ENCODE results near the gene SLC8A1. TPM values are rescaled to one million over a fixed set of nuclear protein-coding genes. Genes with fewer than 3 reads are reported as not detected.

SLC8A1 gene
- total RNA-seq, 1 donor from 2014 or later, result 53.8 TPM

- intact Hi-C loops (cut with DNase I), result no loop called here
- TF ChIP-seq CTCF (IDR thresholded peaks at IDR 0.05), result no peak
- Histone ChIP-seq H3K4me3 (no peak overlapping the region), H3K4me1 (peaks cover 4% of the 10 kb centered on the region), H3K27ac (peak overlapping the region; percentile 9), H3K27me3 (no peaks in the 10 kb centered on the region), H3K36me3 (no peaks in the 10 kb centered on the region), H3K9me3 (no peaks in the 10 kb centered on the region)
- ATAC-seq (no peak), DNase-seq (no peak)
These were observed 324.7 kb downstream of the SLC8A1 start for GRCh38 chr2:40127146-40127545.

GRCh38 chr2:40126006-40126405 is 325.9 kb downstream of the SLC8A1 start:
- TF ChIP-seq CTCF (IDR thresholded peaks at IDR 0.05), result no peak
- intact Hi-C loops (cut with DNase I), result no loop called here
- no peaks in the 10 kb centered on the region for H3K27me3 ChIP-seq
- ATAC-seq, result no peak
- no peaks in the 10 kb centered on the region for H3K9me3 ChIP-seq
- no peak for DNase-seq
- no peaks in the 10 kb centered on the region for H3K36me3 ChIP-seq
- H3K4me1 ChIP-seq, result peaks cover 4% of the 10 kb centered on the region
- no peak overlapping the region for H3K4me3 ChIP-seq
- no peak overlapping the region for H3K27ac ChIP-seq

- intact Hi-C loops (cut with DNase I), result no loop called here
- ATAC-seq, result no peak
- Histone ChIP-seq H3K36me3 (no peaks in the 10 kb centered on the region), H3K4me3 (no peak overlapping the region), H3K9me3 (no peaks in the 10 kb centered on the region), H3K27ac (peak overlapping the region; percentile 43), H3K27me3 (no peaks in the 10 kb centered on the region), H3K4me1 (peaks cover 4% of the 10 kb centered on the region)
- no peak for DNase-seq
- TF ChIP-seq CTCF (IDR thresholded peaks at IDR 0.05), result no peak
These were observed 328.1 kb downstream of the SLC8A1 start for GRCh38 chr2:40123746-40124145.

GRCh38 chr2:40123326-40123725 is 328.6 kb downstream of the SLC8A1 start:
- Histone ChIP-seq H3K27me3 (no peaks in the 10 kb centered on the region), H3K4me1 (peaks cover 4% of the 10 kb centered on the region), H3K9me3 (no peaks in the 10 kb centered on the region), H3K4me3 (no peak overlapping the region), H3K27ac (no peak overlapping the region), H3K36me3 (no peaks in the 10 kb centered on the region)
- TF ChIP-seq CTCF (IDR thresholded peaks at IDR 0.05), result no peak
- intact Hi-C loops (cut with DNase I), result no loop called here
- DNase-seq, result no peak
- ATAC-seq, result no peak

GRCh38 chr2:40120957-40121356 is 330.9 kb downstream of the SLC8A1 start:
- no peak for TF ChIP-seq CTCF (IDR thresholded peaks at IDR 0.05)

GRCh38 chr2:40120026-40120425 is 331.9 kb downstream of the SLC8A1 start:
- DNase-seq, result no peak
- Histone ChIP-seq H3K36me3 (no peaks in the 10 kb centered on the region), H3K9me3 (no peaks in the 10 kb centered on the region), H3K27me3 (no peaks in the 10 kb centered on the region), H3K4me1 (no peaks in the 10 kb centered on the region), H3K27ac (no peak overlapping the region), H3K4me3 (no peak overlapping the region)
- TF ChIP-seq CTCF (IDR thresholded peaks at IDR 0.05), result no peak
- no peak for ATAC-seq
- intact Hi-C loops (cut with DNase I), result no loop called here

More at GRCh38 chr2:40120957-40121356, 330.9 kb downstream of the SLC8A1 start:
- Histone ChIP-seq H3K4me1 (no peaks in the 10 kb centered on the region), H3K4me3 (no peak overlapping the region), H3K9me3 (no peaks in the 10 kb centered on the region), H3K27me3 (no peaks in the 10 kb centered on the region), H3K27ac (no peak overlapping the region), H3K36me3 (no peaks in the 10 kb centered on the region)
- intact Hi-C loops (cut with DNase I), result no loop called here
- DNase-seq (no peak), ATAC-seq (no peak)
